ENCODE data around the gene MATN1. TPM values are rescaled to one million over a fixed set of nuclear protein-coding genes. Genes with fewer than 3 reads are reported as not detected.

MATN1 gene
- polyA plus RNA-seq, 1 donor from 2014 or later: 0.22 TPM

- Histone ChIP-seq H3K9me3 (ENCODE audit: low read length) (no peaks in the 10 kb centered on the region), H3K27me3 (ENCODE audit: insufficient read depth, low read depth, low read length) (no peaks in the 10 kb centered on the region), H3K4me3 (ENCODE audit: low read length) (no peak overlapping the region), H3K4me2 (ENCODE audit: low read length) (no peak overlapping the region), H2AFZ (ENCODE audit: low read depth, low read length) (no peak overlapping the region), H3K9ac (ENCODE audit: low read length) (no peak overlapping the region), H3K79me2 (replicated peaks; ENCODE audit: insufficient read depth, low read length) (no peaks in the 10 kb centered on the region), H4K20me1 (ENCODE audit: insufficient read depth) (no peaks in the 10 kb centered on the region), H3F3A (ENCODE audit: insufficient read depth, low read length, poor library complexity, severe bottlenecking) (no peaks in the 10 kb centered on the region), H3K27ac (ENCODE audit: low read length) (no peak overlapping the region), H3K36me3 (ENCODE audit: insufficient read depth, low read length) (no peaks in the 10 kb centered on the region), H3K9me2 (ENCODE audit: insufficient read depth, low read length) (no peaks in the 10 kb centered on the region)
- TF ChIP-seq SMC3 (conservative IDR thresholded peaks at IDR 0.05; ENCODE audit: poor library complexity): no peak
- TF ChIP-seq EP300 (conservative IDR thresholded peaks at IDR 0.05; ENCODE audit: poor library complexity, severe bottlenecking): no peak
- TF ChIP-seq CTCF (IDR thresholded peaks at IDR 0.05; ENCODE audit: poor library complexity, severe bottlenecking): no peak
- no peak for TF ChIP-seq RAD21 (conservative IDR thresholded peaks at IDR 0.05)
- TF ChIP-seq MXI1 (conservative IDR thresholded peaks at IDR 0.05; ENCODE audit: poor library complexity, severe bottlenecking): no peak
Measured at GRCh38 chr1:30714536-30715090, 8.8 kb downstream of the MATN1 start.

GRCh38 chr1:30714025-30714424, 9.4 kb downstream of the MATN1 start:
- Histone ChIP-seq H3K36me3 (ENCODE audit: insufficient read depth, low read length) (no peaks in the 10 kb centered on the region), H3K27ac (ENCODE audit: low read length) (no peak overlapping the region), H3K4me2 (ENCODE audit: low read length) (no peak overlapping the region), H3K4me3 (ENCODE audit: low read length) (no peak overlapping the region), H3K9me3 (ENCODE audit: low read length) (no peaks in the 10 kb centered on the region), H3K9me2 (ENCODE audit: insufficient read depth, low read length) (no peaks in the 10 kb centered on the region), H3K79me2 (replicated peaks; ENCODE audit: insufficient read depth, low read length) (no peaks in the 10 kb centered on the region), H3K9ac (ENCODE audit: low read length) (no peak overlapping the region), H3F3A (ENCODE audit: insufficient read depth, low read length, poor library complexity, severe bottlenecking) (no peaks in the 10 kb centered on the region), H3K27me3 (ENCODE audit: insufficient read depth, low read depth, low read length) (no peaks in the 10 kb centered on the region), H2AFZ (ENCODE audit: low read depth, low read length) (no peak overlapping the region), H4K20me1 (ENCODE audit: insufficient read depth) (no peaks in the 10 kb centered on the region)
- no peak for TF ChIP-seq SMC3 (conservative IDR thresholded peaks at IDR 0.05; ENCODE audit: poor library complexity)
- no peak for TF ChIP-seq RAD21 (conservative IDR thresholded peaks at IDR 0.05)
- no peak for TF ChIP-seq CTCF (IDR thresholded peaks at IDR 0.05; ENCODE audit: poor library complexity, severe bottlenecking)
- no peak for TF ChIP-seq TAF1 (IDR thresholded peaks at IDR 0.05; ENCODE audit: low read depth)
- no peak for TF ChIP-seq MXI1 (conservative IDR thresholded peaks at IDR 0.05; ENCODE audit: poor library complexity, severe bottlenecking)
- TF ChIP-seq REST (IDR thresholded peaks at IDR 0.05; ENCODE audit: borderline replicate concordance): no peak
- TF ChIP-seq EP300 (conservative IDR thresholded peaks at IDR 0.05; ENCODE audit: poor library complexity, severe bottlenecking): no peak
- TF ChIP-seq POLR2AphosphoS5 (IDR thresholded peaks at IDR 0.05): no peak
- no peak for TF ChIP-seq EZH2 (IDR thresholded peaks at IDR 0.05; ENCODE audit: borderline replicate concordance, insufficient read depth, low read length, poor library complexity, severe bottlenecking)

All from neural cell (in vitro differentiated cells).